DMS53 treated with DMSO at 0.1 percent for 48 hours (cell line): ENCODE data around the gene SH3D19.
"Not testable (repeated sequence)": the region's sequence is repeated elsewhere in the genome, so short reads cannot be mapped to it uniquely, and the experiment has no call there.

ENCODE experiments used
- DNase-seq: peaks from one replicate; lab custom pipeline; 2025; ENCODE audit not compliant: unreplicated experiment; lab: John Stamatoyannopoulos, UW

The SH3D19 gene

DNA sequence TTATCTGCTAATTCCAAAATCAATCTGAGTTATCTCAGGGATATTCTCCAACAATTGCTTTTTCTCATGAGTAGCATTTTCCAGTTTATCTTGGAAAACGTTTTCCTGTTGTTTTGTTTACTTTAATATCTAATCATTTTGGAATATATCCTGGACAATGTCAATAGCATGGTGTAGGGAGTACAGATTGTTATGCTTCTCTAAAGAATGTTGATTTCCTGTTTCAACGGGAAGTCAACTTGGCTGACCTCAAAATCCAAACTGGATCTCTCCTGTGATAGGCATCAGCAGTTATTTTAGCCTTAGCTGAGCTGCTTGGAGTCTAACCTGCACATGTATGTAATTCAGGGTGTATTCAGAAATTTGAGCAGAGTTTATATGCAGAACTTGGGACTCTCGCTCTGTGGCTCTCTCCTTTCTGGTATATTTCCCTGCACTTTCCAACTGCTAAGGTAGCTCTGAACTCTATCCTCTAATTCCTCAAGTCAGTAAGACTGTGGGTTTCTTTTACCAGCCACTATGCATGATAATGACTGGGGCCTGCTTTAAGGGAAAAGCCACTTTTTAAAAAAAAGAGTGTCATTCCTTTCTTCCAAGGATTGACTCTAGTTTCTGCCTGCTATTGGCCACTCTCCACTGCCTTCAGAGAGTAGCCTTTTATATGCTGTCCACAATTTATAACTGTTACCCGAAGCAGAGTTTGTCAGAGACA, 40.7 kb downstream of the SH3D19 start:
- no peak for DNase-seq

DNA sequence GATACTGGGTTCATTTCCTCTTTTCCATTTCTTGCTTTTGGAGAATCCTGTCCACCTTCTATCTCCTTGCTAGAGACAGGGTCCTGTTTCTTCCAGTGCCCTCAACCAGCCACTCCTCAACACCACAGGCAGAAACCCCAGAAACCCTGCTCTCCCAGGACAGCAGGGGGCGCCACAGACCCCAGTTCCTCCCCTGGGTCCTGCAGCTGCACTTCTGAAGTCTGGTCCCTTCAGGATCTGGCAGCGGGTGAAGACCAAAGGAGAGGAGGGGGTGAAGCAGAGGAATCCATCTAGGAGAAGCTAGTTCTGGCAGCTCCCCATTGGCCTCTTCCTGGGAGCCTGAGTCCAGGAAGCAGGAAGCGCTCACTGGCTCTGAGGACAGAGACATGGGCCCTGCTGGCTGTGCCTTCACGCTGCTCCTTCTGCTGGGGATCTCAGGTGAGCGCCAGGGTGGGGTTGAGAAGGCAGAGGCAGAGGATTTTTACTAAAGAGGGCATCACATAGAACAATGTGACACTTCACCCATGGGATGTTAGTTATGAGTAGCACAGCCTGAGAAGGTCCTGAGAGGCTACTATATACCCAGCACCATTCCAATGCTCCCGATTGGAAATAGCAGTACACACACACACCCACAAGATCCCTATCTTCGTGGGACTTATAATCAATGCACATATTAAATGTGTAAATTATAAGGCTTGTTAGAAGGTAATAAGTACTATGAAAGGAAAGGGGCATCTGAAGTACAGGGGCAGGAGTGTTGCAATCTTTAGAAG, 48.4 kb downstream of the SH3D19 start, which contains the start of gene PRSS48:
Gene PRSS48 (plus strand): TSS at position 375 of the 776 bp plus-strand sequence. CDS start 12 bp downstream, at position 387.
- no peak for DNase-seq

DNA sequence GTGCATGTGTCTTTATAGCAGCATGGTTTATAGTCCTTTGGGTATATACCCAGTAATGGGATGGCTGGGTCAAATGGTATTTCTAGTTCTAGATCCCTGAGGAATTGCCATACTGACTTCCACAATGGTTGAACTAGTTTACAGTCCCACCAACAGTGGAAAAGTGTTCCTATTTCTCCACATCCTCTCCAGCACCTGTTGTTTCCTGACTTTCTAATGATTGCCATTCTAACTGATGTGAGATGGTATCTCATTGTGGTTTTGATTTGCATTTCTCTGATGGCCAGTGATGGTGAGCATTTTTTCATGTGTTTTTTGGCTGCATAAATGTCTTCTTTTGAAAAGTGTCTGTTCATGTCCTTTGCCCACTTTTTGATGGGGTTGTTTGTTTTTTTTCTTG, 56.5 kb downstream of the SH3D19 start:
- DNase-seq, result not testable (repeated sequence)

DNA sequence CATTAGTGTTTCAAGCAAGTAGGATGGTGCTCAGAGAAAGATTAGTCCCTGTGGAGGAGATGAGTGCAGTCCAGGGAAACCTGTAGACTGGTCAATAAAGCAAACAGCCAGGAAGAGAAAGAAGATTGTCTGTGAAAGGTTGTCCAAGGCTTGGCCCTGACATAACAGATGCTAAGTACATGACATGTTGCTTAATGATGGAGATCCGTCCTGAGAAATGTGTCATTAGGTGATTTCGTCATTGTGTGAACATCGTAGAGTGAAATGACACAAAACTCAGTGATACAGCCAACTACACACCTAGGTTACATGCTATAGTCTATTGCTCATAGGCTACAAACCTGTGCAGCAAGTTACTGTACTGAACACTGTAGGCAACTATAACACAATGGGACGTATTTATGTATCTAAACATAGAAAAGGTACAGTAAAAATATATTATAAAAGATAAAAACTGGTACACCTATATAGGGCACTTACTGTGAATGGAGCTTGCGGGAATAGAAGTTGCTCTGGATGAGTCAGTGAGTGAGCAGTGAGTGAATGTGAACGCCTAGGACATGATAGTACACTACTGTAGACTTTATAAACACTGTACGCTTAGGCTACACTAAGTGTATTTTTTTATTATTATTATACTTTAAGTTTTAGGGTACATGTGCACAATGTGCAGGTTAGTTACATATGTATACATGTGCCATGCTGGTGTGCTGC, 57.4 kb downstream of the SH3D19 start:
- no peak for DNase-seq

DNA sequence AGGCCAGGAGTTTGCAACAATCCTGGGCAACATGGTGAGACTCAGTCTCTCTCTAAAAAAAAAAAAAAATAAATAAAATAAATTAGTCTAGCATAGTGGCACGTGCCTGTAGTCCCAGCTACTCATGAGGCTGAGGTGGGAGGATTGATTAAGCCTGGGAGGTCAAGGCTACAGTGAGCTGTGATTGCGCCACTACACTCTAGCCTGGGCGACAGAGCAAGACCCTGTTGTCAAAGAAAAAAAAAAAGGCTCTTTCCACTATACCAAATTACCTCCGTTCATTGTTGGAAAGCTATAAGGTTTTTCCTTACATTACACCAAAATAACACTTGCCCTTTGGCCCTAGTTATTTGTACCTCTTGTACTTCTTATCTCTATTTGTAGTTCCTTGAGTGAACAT, 58.3 kb downstream of the SH3D19 start:
- no peak for DNase-seq

DNA sequence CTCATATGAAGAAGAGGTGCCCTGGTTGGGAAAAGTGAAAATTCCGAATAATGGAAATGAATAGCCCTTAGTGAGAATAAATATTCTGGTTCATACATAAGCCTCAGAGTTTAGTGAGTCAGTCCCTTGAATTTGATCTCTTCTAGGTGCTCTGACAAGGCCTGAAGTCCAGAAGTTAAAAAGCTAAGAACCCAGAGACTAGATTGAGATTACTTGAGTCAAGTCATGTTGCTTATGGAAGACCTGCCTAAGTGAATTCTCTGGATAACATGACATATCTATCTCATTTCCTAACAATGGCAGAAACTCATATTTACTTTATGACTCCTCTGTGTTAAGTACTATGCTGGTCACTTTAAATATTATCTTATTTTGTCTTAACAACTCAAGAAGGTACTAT, 58.9 kb downstream of the SH3D19 start:
- DNase-seq, result no peak

DNA sequence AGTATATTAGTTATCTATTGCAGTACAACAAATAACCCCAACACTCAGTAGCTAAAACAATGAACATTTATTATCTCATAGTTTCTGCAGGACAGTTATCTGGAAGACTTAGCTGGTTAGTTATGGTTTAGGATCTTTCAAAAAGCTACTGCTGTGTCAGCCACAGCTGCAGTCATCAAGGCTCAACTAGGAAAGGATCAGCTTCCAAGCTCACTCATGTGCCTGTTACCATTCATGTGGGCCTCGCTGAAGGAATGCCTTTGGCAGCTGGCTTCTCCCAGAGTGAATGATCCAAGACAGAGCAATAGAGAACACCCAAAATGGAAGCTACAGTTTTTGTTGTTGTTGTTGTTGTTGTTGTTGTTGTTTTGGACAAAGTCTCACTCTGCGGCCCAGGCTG, 62.0 kb downstream of the SH3D19 start:
- DNase-seq, result no peak

DNA sequence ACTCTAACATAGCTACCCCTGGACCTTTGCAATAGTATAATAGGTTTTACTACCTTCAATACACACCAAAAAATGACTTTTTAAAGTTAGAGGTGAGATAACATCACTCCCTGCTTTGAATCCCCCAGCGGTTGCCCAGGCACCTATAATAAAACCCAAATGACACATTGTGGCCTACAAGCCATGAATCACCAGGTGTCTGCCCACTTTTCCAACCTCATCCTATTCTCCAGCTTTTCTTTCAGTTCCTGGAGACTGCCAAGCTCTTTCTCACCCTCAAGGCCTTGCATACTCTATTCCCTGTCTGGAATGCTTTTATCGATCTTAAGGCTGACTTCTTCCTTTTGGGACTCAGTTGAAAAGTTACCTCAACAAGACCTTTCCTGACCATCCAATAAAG, 64.9 kb downstream of the SH3D19 start:
- no peak for DNase-seq

DNA sequence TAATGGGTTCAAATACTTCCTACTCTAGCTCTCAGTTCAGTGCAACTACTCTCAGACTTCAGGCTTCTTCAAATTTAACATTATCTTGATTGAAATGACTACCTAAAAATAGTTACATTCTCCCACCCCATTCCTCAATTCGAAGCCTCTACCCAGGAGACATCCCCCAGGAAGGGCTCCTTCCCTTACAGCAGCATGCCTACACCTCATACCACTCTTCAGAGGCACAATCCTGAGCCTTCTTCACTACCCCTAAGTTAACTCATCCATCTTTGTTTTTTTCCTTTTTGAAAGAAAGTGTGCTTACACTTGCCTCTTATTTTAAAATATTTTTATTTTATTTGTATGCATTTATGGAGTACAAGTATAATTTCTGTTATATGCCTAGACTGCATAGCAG, 65.7 kb downstream of the SH3D19 start:
- no peak for DNase-seq

DNA sequence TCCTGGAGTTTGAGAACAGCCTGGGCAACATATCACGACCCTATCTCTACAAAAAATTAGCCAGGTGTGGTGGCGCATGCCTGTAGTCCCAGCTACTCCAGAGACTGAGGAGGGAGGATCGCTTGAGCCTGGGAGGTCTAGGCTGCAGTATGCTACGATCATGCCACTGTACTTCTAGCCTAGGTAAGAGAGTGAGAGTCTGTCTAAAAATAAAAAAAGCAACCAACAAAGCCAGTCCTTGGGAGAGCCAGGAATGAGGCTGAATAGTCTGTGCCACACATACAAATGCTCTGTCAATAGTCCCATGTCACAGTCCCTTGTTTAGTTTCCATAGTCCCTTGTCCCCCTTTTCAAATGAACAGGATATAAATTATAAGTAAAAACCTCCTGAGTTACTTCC, 67.7 kb downstream of the SH3D19 start:
- no peak for DNase-seq

DNA sequence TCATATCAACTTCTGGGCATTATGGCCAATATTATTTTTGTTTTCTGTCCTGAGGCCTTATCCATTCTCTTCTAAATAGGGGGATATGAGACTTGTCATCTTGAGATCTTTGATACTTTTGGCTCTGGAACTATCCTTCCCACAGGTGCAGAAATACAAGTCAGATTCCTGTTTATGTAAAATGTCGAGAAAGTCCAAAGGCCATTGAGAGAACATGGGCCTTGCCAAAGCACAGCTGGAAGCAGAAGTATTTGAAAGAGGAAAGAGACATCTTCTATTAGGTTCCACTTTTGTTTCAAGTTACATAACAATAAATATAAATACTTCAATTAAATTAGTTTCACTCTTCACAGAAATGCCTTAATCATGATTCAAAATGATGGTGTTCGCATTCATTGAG, 69.3 kb downstream of the SH3D19 start:
- DNase-seq, result no peak

DNA sequence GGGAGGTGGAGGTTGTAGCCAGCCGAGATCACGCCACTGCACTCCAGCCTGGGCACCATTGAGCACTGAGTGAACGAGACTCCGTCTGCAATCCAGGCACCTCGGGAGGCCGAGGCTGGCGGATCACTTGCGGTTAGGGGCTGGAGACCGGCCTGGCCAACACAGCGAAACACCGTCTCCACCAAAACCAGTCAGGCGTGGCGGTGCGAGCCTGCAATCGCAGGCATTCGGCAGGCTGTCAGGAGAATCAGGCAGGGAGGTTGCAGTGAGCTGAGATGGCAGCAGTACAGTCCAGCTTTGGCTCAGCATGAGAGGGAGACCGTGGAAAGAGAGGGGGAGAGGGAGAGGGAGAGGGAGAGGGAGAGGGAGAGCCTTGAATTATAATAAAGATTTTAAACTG, 69.7 kb downstream of the SH3D19 start:
- DNase-seq, result not testable (repeated sequence)

DNA sequence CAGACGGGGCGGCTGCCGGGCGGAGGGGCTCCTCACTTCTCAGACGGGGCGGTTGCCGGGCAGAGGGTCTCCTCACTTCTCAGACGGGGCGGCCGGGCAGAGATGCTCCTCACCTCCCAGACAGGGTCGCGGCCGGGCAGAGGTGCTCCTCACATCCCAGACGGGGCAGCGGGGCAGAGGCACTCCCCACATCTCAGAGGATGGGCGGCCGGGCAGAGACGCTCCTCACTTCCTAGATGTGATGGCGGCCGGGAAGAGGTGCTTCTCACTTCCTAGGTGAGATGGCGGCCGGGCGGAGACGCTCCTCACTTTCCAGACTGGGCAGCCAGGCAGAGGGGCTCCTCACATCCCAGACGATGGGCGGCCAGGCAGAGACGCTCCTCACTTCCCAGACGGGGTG, 70.2 kb downstream of the SH3D19 start:
- not testable (repeated sequence) for DNase-seq

DNA sequence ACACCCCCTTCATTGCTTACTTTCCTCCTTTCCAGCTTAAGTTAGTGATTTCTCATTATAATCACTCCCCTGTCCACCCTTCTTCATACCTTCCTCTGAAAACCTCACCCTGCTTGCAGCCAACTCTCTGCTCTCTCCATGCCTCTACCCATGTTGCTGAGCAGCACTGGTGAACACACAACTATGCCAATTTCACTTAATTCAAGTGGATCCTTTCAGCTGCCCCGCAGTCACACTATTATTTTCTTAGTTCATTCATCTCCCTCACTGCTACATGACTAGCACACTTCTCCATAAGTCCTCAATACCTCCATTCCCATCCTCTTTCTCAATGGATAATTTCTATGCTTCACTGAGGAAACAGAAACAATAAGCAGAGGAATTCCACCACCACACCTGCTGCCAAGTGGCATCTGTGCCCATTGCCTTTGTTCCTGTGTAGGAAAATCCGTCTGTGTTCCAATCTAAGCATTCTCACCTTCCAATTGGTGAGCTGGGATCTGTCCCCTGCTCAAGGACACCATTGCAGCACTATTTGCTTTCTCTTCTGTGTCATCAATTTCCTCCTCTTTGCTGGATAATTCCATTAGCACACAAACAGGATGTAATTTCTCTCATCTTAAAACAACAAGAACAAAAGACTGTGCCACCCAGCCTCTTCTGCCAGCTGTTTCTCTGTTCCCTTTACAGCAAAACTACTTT, 73.7 kb downstream of the SH3D19 start:
- DNase-seq, result peak; percentile 40

DNA sequence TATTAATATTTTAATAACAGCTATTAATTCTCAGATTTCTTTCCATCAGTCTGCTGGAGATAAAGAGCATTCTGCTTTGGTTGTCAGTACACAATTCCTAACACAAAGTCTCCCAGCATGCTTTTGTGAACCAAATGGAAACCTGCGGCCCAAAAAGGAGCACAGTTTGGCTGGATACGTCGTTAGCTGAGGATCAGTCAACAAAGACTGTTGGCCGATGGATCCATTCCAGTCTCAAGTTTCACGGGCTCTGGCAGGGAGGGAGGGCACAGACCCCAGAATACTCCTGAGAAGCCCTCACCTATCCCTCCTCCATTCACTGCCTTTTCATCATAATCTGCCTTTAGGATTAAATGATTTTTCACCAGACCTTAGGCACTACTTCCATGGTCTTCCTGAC, 74.7 kb downstream of the SH3D19 start:
- DNase-seq, result no peak

DNA sequence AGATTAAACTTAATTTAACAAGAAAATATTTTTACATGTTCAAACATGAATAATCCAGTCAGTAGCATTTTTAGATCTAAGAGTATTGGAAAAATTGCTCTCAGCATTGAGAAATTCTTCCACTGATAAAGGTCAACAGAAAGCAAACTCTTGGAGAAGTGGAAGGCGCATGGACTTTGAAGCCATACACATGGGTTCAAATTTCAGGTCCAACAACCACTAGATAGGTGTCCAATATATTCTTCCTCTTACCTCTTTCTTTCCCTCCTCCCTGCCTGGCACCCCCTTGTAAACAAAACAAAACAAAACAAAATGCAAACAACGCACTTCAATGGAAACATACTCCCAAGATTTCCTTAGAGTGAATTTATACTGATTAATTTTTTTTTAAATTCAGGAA, 76.9 kb downstream of the SH3D19 start:
- no peak for DNase-seq

DNA sequence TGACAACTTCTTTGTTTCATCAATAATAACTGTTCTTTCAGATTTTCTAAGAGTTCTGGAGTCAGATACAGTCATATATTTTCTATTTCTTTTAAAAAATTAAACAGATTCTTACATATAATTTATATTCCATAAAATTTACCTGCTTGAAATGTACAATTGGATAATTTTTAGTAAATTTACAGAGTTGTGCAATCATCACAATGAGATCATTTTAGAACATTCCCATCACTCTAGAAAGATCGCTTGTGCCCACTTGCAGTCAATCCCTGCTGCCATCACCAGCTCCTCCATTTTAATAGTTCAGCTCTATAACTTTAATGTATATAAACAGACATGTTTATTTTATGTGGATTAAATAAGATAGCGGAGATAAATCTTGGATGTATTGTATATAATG, 78.0 kb downstream of the SH3D19 start:
- no peak for DNase-seq

DNA sequence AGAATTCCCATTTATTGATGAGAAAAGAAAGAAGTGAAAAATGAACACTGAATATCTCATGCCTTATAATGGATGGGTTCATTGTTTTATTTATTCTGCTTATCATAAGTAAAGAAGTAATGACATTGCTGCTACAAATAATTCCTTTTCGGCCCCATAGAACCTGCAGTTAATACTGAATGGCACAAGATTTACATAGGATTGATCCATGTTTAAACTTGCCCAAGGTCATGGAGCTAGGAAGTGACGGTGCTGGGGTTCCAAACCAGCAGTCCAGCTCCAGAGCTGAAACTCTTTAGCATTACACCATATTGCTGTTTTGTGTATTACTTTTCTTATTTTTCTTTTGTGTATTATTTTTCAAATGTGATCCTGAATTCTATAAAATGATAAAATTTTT, 78.7 kb downstream of the SH3D19 start:
- DNase-seq, result no peak

DNA sequence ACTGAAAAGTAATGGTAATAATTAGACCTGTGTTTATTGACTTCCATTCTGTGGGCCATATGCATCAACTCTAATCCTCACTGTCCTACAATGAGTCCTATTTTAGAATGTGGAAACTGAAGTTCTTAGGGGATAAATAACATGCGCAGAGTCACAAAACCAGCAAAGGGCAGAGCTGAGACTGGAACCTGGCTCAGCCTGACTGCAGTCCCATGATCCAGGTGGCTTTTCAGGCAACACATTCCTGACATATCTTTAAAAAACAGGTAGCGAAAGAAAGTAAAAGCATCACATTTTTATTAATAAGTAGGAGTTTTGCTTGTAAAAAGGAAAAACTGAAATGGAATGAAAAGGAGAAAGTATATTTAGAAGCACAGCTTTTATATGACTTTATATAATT, 83.1 kb downstream of the SH3D19 start:
- DNase-seq, result no peak

DNA sequence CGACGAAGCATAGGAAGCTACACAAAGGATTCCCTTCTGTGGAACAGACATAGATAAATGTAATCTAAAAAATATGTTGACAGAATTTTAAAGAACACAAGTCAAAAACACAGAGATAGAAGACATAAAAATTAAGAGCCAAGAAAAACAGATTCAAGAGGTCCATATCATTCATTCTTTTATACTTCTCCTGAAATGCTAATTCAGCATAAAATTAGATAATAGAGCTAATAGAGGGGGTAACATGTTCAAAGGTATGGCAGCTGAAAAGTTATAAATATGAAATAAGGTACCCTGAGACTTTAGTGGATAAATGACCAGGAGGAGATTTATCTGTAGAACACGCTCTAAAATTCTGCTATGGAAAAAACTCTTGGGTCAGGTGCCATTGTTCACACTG, 85.8 kb downstream of the SH3D19 start:
- no peak for DNase-seq

DNA sequence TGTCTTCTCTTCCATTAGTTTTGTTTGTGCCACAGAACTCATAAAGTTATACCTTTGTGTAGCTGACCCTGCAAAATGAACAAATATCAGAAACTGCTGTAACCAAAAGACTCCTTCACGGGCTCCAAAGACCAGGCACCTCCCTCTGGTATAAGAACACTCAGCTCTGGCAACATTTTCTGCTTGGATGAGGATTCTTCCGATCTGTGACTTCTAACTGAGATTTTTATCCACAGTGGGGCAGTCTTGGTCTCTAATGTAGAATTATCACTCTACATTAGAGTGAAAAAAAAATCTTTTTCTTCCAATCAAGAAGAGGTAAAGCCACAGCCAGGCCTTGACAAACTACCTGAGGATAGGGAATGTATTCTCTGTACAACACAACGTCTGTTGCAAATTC, 86.9 kb downstream of the SH3D19 start:
- DNase-seq, result no peak
